Panc1 (cell line): ENCODE measurements around the gene ANAPC5. TPM values are rescaled to one million over a fixed set of nuclear protein-coding genes. Genes with fewer than 3 reads are reported as not detected.

Source experiments
- ATAC-seq: fragments of 200-7000 bp; cut with Tn5 transposase; 2 replicates; pipeline ENCODE4 v1.9.1; 2020; ENCODE audit warnings: mild to moderate bottlenecking, moderate library complexity
- BruUV-seq: library from RNA; stranded (reverse); fragments of 400-500 nt; replicated peaks from 2 replicates; lab custom pipeline; 2021; lab: Mats Ljungman, UMichigan
- CTCF ChIA-PET: fragments of 300-600 bp; sonication (Branson Sonifier 250); formaldehyde crosslinking; loops from one replicate; lab custom pipeline; 2022; ENCODE audit warnings: antibody characterized with exemption; lab: Charles Lee
- POLR2A ChIA-PET: fragments of 300-600 bp; sonication (Branson Sonifier 250); formaldehyde crosslinking; loops from one replicate; lab custom pipeline; 2022; ENCODE audit warnings: antibody characterized with exemption; lab: Charles Lee
- DNase-seq: peaks from one replicate; pipeline ENCODE4 v3.0.0-alpha.2; 2010; ENCODE audit warnings: low read depth, low spot score
- H3K27ac ChIP-seq: 2 replicates; pipeline ENCODE4 v1.5.1; 2011; ENCODE audit warnings: mild to moderate bottlenecking, low read length, inconsistent platforms
- H3K27me3 ChIP-seq: fragments of 200-500 bp; sonication (Bioruptor generic); 2 replicates; pipeline ENCODE4 v1.6.0; 2014; ENCODE audit warnings: low read length, inconsistent platforms; ENCODE audit not compliant: control insufficient read depth, insufficient read depth
- H3K36me3 ChIP-seq: fragments of 200-500 bp; sonication (Bioruptor generic); 2 replicates; pipeline ENCODE4 v1.5.1; 2014; ENCODE audit warnings: inconsistent platforms, mild to moderate bottlenecking, low read length, moderate library complexity; ENCODE audit not compliant: control insufficient read depth, insufficient read depth
- H3K4me1 ChIP-seq: 2 replicates; pipeline ENCODE4 v1.5.1; 2011; ENCODE audit warnings: inconsistent platforms, mild to moderate bottlenecking, low read length, moderate library complexity; ENCODE audit not compliant: control insufficient read depth, insufficient read depth
- H3K4me3 ChIP-seq, 2 experiments: 2 replicates each; pipeline ENCODE4 v1.5.1; 2011 to 2012; ENCODE audit warnings: low read depth in 2 of 2, low read length in 2 of 2, mild to moderate bottlenecking in 2 of 2, inconsistent platforms in 1 of 2, moderate library complexity in 1 of 2
- H3K9me3 ChIP-seq: fragments of 200-500 bp; sonication (Bioruptor generic); 2 replicates; pipeline ENCODE4 v1.5.1; 2014; ENCODE audit warnings: low read depth, mild to moderate bottlenecking, inconsistent platforms, low read length, moderate library complexity; ENCODE audit not compliant: control insufficient read depth, insufficient read depth
- POLR2AphosphoS5 ChIP-seq: IDR thresholded peaks from 2 replicates; pipeline ENCODE4 v1.6.1; 2012; ENCODE audit warnings: mild to moderate bottlenecking, low read depth, low read length, moderate library complexity
- SIN3A ChIP-seq: IDR thresholded peaks from 2 replicates; pipeline ENCODE4 v1.6.1; 2012; ENCODE audit warnings: low read depth, mild to moderate bottlenecking, low read length, moderate library complexity, borderline replicate concordance; ENCODE audit not compliant: insufficient read depth
- TCF7L2 ChIP-seq: IDR thresholded peaks from 2 replicates; pipeline ENCODE4 v1.6.1; 2011; ENCODE audit warnings: mild to moderate bottlenecking, low read depth, low read length, inconsistent platforms
- in situ Hi-C: cut with HindIII; loops from 2 replicates; pipeline ENCODE4 v1.10.0; 2016; ENCODE audit warnings: low sequenced_read_pairs, low pct_unique_long_range_greater_than_20kb
- intact Hi-C: fragments of 100-400 bp; cut with micrococcal nuclease; formaldehyde crosslinking; loops from one replicate; pipeline ENCODE4 v1.10.0; 2022; ENCODE audit not compliant: unreplicated experiment
- total RNA-seq: library from RNA; stranded (reverse); gene quantifications from one replicate; pipeline ENCODE4 v1.2.1, GENCODE V29; 2021; ENCODE audit not compliant: unreplicated experiment
- TF ChIP-seq, protein P1 (sequence below): fragments of 450-650 bp; IDR thresholded peaks from 2 replicates; pipeline ENCODE4 v1.5.1; 2017; ENCODE audit warnings: mild to moderate bottlenecking
- TF ChIP-seq, protein P2 (sequence below), 2 experiments: IDR thresholded peaks; 2 replicates each; pipeline ENCODE4 v1.6.1; 2011 to 2012; ENCODE audit warnings: low read depth in 2 of 2, control low read depth in 1 of 2, low read length in 1 of 2, mild to moderate bottlenecking in 1 of 2, moderate library complexity in 1 of 2; ENCODE audit not compliant: insufficient read depth in 1 of 2

Gene ANAPC5
- total RNA-seq, 1 experiment from 2014 or later: 101 TPM

DNA sequence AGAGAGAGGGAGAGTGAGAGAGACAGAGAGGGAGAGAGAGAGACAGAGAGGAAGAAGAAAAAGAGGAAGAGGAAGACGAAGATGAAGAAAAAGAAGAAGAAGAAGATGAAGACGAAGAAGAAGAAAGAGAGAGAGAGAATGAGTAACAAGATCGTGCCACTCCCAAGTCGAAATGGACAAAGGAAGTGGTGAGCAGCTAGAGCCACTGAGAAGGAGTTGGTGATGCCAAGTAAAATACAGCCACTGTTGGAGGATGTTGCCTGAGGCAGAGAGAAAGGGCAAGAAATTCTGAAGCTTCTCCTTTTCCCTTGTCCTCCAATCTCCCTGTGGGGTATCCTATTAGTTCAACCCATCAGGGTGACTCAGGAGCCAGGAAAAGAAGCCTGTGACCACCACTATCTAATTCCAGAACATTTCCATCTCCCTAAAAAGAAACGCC is 12.5 kb upstream of the ANAPC5 start:
- no peaks in the 10 kb centered on the region for H3K9me3 ChIP-seq
- CTCF ChIA-PET: no interaction called here
- POLR2A ChIA-PET: interaction anchor here (0.6 kb wide), 1 partner anchor 27 kb away, joined by 3 read pairs; no protein-coding TSS in a partner anchor
- no peaks in the 10 kb centered on the region for H3K36me3 ChIP-seq
- no peaks in the 10 kb centered on the region for H3K27me3 ChIP-seq
- TF ChIP-seq POLR2AphosphoS5 (no peak), SIN3A (no peak), TCF7L2 (no peak)
- TF ChIP-seq, protein P1, sequence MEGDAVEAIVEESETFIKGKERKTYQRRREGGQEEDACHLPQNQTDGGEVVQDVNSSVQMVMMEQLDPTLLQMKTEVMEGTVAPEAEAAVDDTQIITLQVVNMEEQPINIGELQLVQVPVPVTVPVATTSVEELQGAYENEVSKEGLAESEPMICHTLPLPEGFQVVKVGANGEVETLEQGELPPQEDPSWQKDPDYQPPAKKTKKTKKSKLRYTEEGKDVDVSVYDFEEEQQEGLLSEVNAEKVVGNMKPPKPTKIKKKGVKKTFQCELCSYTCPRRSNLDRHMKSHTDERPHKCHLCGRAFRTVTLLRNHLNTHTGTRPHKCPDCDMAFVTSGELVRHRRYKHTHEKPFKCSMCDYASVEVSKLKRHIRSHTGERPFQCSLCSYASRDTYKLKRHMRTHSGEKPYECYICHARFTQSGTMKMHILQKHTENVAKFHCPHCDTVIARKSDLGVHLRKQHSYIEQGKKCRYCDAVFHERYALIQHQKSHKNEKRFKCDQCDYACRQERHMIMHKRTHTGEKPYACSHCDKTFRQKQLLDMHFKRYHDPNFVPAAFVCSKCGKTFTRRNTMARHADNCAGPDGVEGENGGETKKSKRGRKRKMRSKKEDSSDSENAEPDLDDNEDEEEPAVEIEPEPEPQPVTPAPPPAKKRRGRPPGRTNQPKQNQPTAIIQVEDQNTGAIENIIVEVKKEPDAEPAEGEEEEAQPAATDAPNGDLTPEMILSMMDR: no peak
- TF ChIP-seq, protein P2, sequence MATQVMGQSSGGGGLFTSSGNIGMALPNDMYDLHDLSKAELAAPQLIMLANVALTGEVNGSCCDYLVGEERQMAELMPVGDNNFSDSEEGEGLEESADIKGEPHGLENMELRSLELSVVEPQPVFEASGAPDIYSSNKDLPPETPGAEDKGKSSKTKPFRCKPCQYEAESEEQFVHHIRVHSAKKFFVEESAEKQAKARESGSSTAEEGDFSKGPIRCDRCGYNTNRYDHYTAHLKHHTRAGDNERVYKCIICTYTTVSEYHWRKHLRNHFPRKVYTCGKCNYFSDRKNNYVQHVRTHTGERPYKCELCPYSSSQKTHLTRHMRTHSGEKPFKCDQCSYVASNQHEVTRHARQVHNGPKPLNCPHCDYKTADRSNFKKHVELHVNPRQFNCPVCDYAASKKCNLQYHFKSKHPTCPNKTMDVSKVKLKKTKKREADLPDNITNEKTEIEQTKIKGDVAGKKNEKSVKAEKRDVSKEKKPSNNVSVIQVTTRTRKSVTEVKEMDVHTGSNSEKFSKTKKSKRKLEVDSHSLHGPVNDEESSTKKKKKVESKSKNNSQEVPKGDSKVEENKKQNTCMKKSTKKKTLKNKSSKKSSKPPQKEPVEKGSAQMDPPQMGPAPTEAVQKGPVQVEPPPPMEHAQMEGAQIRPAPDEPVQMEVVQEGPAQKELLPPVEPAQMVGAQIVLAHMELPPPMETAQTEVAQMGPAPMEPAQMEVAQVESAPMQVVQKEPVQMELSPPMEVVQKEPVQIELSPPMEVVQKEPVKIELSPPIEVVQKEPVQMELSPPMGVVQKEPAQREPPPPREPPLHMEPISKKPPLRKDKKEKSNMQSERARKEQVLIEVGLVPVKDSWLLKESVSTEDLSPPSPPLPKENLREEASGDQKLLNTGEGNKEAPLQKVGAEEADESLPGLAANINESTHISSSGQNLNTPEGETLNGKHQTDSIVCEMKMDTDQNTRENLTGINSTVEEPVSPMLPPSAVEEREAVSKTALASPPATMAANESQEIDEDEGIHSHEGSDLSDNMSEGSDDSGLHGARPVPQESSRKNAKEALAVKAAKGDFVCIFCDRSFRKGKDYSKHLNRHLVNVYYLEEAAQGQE (IDR thresholded peaks at IDR 0.05; ENCODE audit: insufficient read depth in 1 of 2, low read depth in 2 of 2, low read length in 1 of 2): no peak
- no TSS peak for BruUV-seq
- DNase-seq (no peak), ATAC-seq (no peak)
- no peak overlapping the region for H3K4me3 ChIP-seq
- in situ Hi-C loops: no loop called here
- intact Hi-C loops: no loop called here
- no peak overlapping the region for H3K27ac ChIP-seq
- no peaks in the 10 kb centered on the region for H3K4me1 ChIP-seq

DNA sequence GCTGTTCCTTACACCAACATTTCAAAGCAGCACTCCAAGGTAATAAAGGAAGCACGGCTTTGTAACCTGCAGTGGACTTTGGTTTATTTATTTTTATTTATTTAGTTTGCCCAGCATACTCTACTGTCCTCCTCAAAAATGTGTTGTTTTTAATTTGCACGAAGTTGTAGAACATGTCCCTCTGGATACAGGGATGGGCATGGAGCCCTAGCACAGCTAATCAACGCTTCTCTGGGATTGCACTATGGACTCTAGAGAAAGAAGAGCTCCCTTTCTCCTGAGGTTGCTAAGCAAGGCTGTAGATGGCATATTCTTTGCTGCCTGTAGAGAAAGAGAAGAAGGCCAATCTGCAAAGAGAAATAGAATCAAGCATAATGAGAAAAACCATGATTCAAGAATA is 5.9 kb upstream of the ANAPC5 start:
- BruUV-seq: no TSS peak
- POLR2A ChIA-PET: interaction anchor here (0.6 kb wide), 1 partner anchor 27 kb away, joined by 6 read pairs; no protein-coding TSS in a partner anchor
- H3K36me3 ChIP-seq: no peaks in the 10 kb centered on the region
- H3K4me3 ChIP-seq: no peak overlapping the region
- in situ Hi-C loops (no loop called here), intact Hi-C loops (no loop called here)
- H3K27me3 ChIP-seq: no peaks in the 10 kb centered on the region
- H3K9me3 ChIP-seq: no peaks in the 10 kb centered on the region
- no peak for TF ChIP-seq TCF7L2
- TF ChIP-seq, protein P2 (IDR thresholded peaks at IDR 0.05; ENCODE audit: insufficient read depth in 1 of 2, low read depth in 2 of 2, low read length in 1 of 2): no peak
- TF ChIP-seq POLR2AphosphoS5: no peak
- TF ChIP-seq, protein P1: no peak
- no peak for TF ChIP-seq SIN3A
- DNase-seq: no peak
- H3K4me1 ChIP-seq: no peaks in the 10 kb centered on the region
- H3K27ac ChIP-seq: no peak overlapping the region
- ATAC-seq: no peak
- CTCF ChIA-PET: no interaction called here
